A549 (cell line): ENCODE data around the gene CHMP4A. TPM values are rescaled to one million over a fixed set of nuclear protein-coding genes. Genes with fewer than 3 reads are reported as not detected.

ENCODE experiments used
- ATAC-seq, 2 experiments: fragments of 200-7000 bp in 1 of 2; fragments of >200 bp in 1 of 2; cut with Nextera tagmentation in 1 of 2; cut with Tn5 transposase in 1 of 2; 3 replicates each; pipeline versions ENCODE4 v1.8.0 to v1.9.1; 2018 to 2020; ENCODE audit warnings: mild to moderate bottlenecking in 1 of 2, moderate library complexity in 1 of 2
- CTCF ChIA-PET: fragments of 300-600 bp; sonication (Branson Sonifier 250); formaldehyde crosslinking; extraction: SDS; loops from one replicate; lab custom pipeline; 2021; ENCODE audit warnings: antibody characterized with exemption, inconsistent platforms; lab: Yijun Ruan, JAX
- POLR2A ChIA-PET: fragments of 350-600 bp; formaldehyde crosslinking; extraction: SDS; loops from one replicate; lab custom pipeline; 2021; ENCODE audit warnings: antibody characterized with exemption, inconsistent platforms; lab: Yijun Ruan, JAX
- DNase-seq, 2 experiments: peaks; one replicate each; pipeline versions ENCODE4 v3.0.0 to v3.0.0-alpha.2; 2011 to 2016; ENCODE audit warnings: low read depth in 1 of 2, low spot score in 1 of 2
- FAIRE-seq: peaks from 2 replicates; lab custom pipeline; 2011; peaks lifted over from hg19 to GRCh38; lab: Jason Lieb, UNC
- H3K27ac ChIP-seq, 2 experiments: fragments of >200 bp; sonication (Bioruptor Twin); formaldehyde crosslinking; 3 replicates each; pipeline ENCODE4 v1.5.1; 2016 to 2017
- H3K4me1 ChIP-seq: fragments of >200 bp; sonication (Bioruptor Twin); formaldehyde crosslinking; 3 replicates; pipeline ENCODE4 v1.6.1; 2016
- H3K4me2 ChIP-seq: fragments of >200 bp; sonication (Bioruptor Twin); formaldehyde crosslinking; 3 replicates; pipeline ENCODE4 v1.6.1; 2016
- H3K4me3 ChIP-seq: fragments of >200 bp; sonication (Bioruptor Twin); formaldehyde crosslinking; 3 replicates; pipeline ENCODE4 v1.5.1; 2016
- H3K9me3 ChIP-seq: fragments of >200 bp; sonication (Bioruptor Twin); formaldehyde crosslinking; 3 replicates; pipeline ENCODE4 v1.6.1; 2016
- KDM5A ChIP-seq: fragments of 200-600 bp; sonication (generic); IDR thresholded peaks from 2 replicates; pipeline ENCODE4 v1.6.1; 2016; ENCODE audit warnings: antibody characterized with exemption, mild to moderate bottlenecking
- WGBS: methylation state at CpG from one replicate; pipeline ENCODE4 v1.1.6; 2017; ENCODE audit errors: missing lambda C conversion rate; 5-methylcytosine and 5-hydroxymethylcytosine counted together
- polyA plus RNA-seq, 4 experiments: library from polyadenylated mRNA; depleted of rRNA in 3 of 4; stranded (reverse); fragments of >200 nt; fragmentation: RNase III in 1 of 4; extraction: RNeasy Plus Mini Kit Qiagen cat#74134 plus additional on column Dnase treatment in 1 of 4; gene quantifications; 2 replicates in 3 of 4; 3 replicates in 1 of 4; pipeline ENCODE4 v1.2.3, GENCODE V29; 2011 to 2017
- small RNA-seq, 6 experiments: library from RNA; depleted of rRNA; stranded (forward); fragments of <200 nt; gene quantifications; one replicate each; pipeline ENCODE3, GENCODE V24; 2012

Gene CHMP4A
- polyA plus RNA-seq, 2 of the 4 experiments (the other 2 are of a cell fraction), result 102 to 112 TPM

DNA sequence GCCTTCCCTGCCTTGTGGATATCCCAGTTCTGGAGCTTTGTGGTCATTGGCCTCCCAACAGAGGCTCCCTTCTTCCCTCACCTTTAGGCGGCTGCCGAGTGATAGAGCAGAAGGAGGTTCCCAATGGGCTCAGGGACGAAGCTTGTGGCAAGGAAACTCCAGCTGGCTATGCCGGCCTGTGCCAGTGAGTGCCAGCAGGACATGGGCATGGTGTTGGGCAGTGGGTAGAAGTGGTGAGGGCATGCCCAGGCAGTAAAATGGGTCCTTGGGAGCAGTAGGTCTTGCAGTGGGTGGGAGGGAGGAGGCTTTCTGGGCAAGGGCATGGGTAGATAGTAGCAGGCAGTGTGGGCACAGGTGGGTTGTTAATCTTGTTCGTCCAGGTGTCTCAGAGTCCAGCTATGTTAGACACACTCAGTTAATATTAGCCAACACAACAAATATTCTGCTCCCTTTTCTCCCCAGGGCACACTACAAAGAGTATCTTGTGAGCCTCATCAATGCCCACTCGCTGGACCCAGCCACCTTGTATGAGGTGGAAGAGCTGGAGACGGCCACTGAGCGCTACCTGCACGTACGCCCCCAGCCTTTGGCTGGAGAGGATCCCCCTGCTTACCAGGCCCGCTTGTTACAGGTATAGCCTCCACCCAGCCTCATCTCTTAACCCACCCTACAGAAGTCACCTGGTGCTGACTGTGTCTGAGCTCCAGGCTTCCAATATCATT, 53.4 kb downstream of the CHMP4A start:
- DNase-seq (no peak), ATAC-seq (peak in 1 of 2 experiments; percentile 8; a peak in 1 of 6 replicates), FAIRE-seq (no peak)
- peak overlapping the region in 1 of 2 experiments; percentile 79; a peak in 4 of 6 replicates for H3K27ac ChIP-seq
- no peak overlapping the region for H3K4me2 ChIP-seq
- no peak overlapping the region for H3K4me3 ChIP-seq
- TF ChIP-seq KDM5A, result no peak
- ChIA-PET POLR2A (interaction anchor here (0.6 to 2.4 kb wide), 5 partner anchors 9 to 96 kb away, joined by 3 to 16 read pairs (median 6); partner anchors contain the start of genes DCAF11, EMC9 and NRL), CTCF (interaction anchor here (0.5 to 7.0 kb wide), 34 partner anchors 13 to 1166 kb away, joined by 3 to 168 read pairs (median 5); partner anchors contain the start of genes CARMIL3, DCAF11, EMC9 and FITM1)
- peaks cover 25% of the 10 kb centered on the region for H3K4me1 ChIP-seq
- no peaks in the 10 kb centered on the region for H3K9me3 ChIP-seq
- 90% methylated on average over 11 of the region's 11 CpGs for WGBS

Small RNAs within 50 kb of the gene (small RNA-seq; reads per million reads assigned to genes)
- gene AL136295.4, result 0 to 0.08 (median 0) reads per million in 6 experiments
- 0 to 0.77 (median 0) reads per million in 6 experiments for gene CHMP4A
- gene IPO4, result 0 to 5.4 (median 0.60) reads per million in 6 experiments
- 0 to 0.08 (median 0) reads per million in 6 experiments for gene IRF9
- 0 to 7.3 (median 0) reads per million in 6 experiments for gene MDP1

Other genes with a start within 250 kb of the CHMP4A start
Only the 30 nearest of the 34 such genes appear.
- 0.45 and 0.79 TPM in 2 replicates for gene CARMIL3, start 161.5 kb downstream of the CHMP4A start, polyA plus RNA-seq (2011; rRNA removed)
- gene CARMIL3, start 161.5 kb downstream of the CHMP4A start, polyA plus RNA-seq (2017; fragmentation: RNase III; extraction: RNeasy Plus Mini Kit Qiagen cat#74134 plus additional on column Dnase treatment), result 0.60 to 0.98 TPM (median 0.94 TPM) in 3 replicates
- not detected in 2 replicates for gene CPNE6, start 141.9 kb downstream of the CHMP4A start, polyA plus RNA-seq (2011; rRNA removed)
- gene CPNE6, start 141.9 kb downstream of the CHMP4A start, polyA plus RNA-seq (2017; fragmentation: RNase III; extraction: RNeasy Plus Mini Kit Qiagen cat#74134 plus additional on column Dnase treatment), result not detected in 3 replicates
- gene PCK2, start 119.2 kb downstream of the CHMP4A start, polyA plus RNA-seq (2011; rRNA removed), result 52.1 and 60.2 TPM in 2 replicates
- 16.9 to 20.7 TPM (median 18.8 TPM) in 3 replicates for gene PCK2, start 119.2 kb downstream of the CHMP4A start, polyA plus RNA-seq (2017; fragmentation: RNase III; extraction: RNeasy Plus Mini Kit Qiagen cat#74134 plus additional on column Dnase treatment)
- 27.9 and 30.2 TPM in 2 replicates for gene DCAF11, start 98.7 kb downstream of the CHMP4A start, polyA plus RNA-seq (2011; rRNA removed)
- gene DCAF11, start 98.7 kb downstream of the CHMP4A start, polyA plus RNA-seq (2017; fragmentation: RNase III; extraction: RNeasy Plus Mini Kit Qiagen cat#74134 plus additional on column Dnase treatment), result 22.2 to 31.4 TPM (median 30.7 TPM) in 3 replicates
- gene NRL, start 98.5 kb downstream of the CHMP4A start, polyA plus RNA-seq (2011; rRNA removed), result 0.86 and 0.97 TPM in 2 replicates
- gene NRL, start 98.5 kb downstream of the CHMP4A start, polyA plus RNA-seq (2017; fragmentation: RNase III; extraction: RNeasy Plus Mini Kit Qiagen cat#74134 plus additional on column Dnase treatment), result 0.84 to 0.93 TPM (median 0.88 TPM) in 3 replicates
- gene FITM1, start 82.8 kb downstream of the CHMP4A start, polyA plus RNA-seq (2011; rRNA removed), result 0.06 TPM in 1 of 2 replicates, not detected in the other
- gene FITM1, start 82.8 kb downstream of the CHMP4A start, polyA plus RNA-seq (2017; fragmentation: RNase III; extraction: RNeasy Plus Mini Kit Qiagen cat#74134 plus additional on column Dnase treatment), result 0.36 TPM in 1 of 3 replicates, not detected in the others
- gene PSME1, start 77.3 kb downstream of the CHMP4A start, polyA plus RNA-seq (2011; rRNA removed), result 77.3 and 83.6 TPM in 2 replicates
- 124 to 139 TPM (median 134 TPM) in 3 replicates for gene PSME1, start 77.3 kb downstream of the CHMP4A start, polyA plus RNA-seq (2017; fragmentation: RNase III; extraction: RNeasy Plus Mini Kit Qiagen cat#74134 plus additional on column Dnase treatment)
- gene EMC9, start 71.9 kb downstream of the CHMP4A start, polyA plus RNA-seq (2011; rRNA removed), result 20.7 and 21.5 TPM in 2 replicates
- 46.5 to 51.7 TPM (median 48.5 TPM) in 3 replicates for gene EMC9, start 71.9 kb downstream of the CHMP4A start, polyA plus RNA-seq (2017; fragmentation: RNase III; extraction: RNeasy Plus Mini Kit Qiagen cat#74134 plus additional on column Dnase treatment)
- gene PSME2, start 66.9 kb downstream of the CHMP4A start, polyA plus RNA-seq (2011; rRNA removed), result 137 and 168 TPM in 2 replicates
- 144 to 193 TPM (median 161 TPM) in 3 replicates for gene PSME2, start 66.9 kb downstream of the CHMP4A start, polyA plus RNA-seq (2017; fragmentation: RNase III; extraction: RNeasy Plus Mini Kit Qiagen cat#74134 plus additional on column Dnase treatment)
- 5.7 and 19.1 TPM in 2 replicates for gene RNF31, start 66.0 kb downstream of the CHMP4A start, polyA plus RNA-seq (2011; rRNA removed)
- 20.2 to 25.3 TPM (median 20.8 TPM) in 3 replicates for gene RNF31, start 66.0 kb downstream of the CHMP4A start, polyA plus RNA-seq (2017; fragmentation: RNase III; extraction: RNeasy Plus Mini Kit Qiagen cat#74134 plus additional on column Dnase treatment)
- gene IRF9, start 52.2 kb downstream of the CHMP4A start, polyA plus RNA-seq (2011; rRNA removed), result 23.1 and 30.2 TPM in 2 replicates
- 14.4 to 24.2 TPM (median 19.0 TPM) in 3 replicates for gene IRF9, start 52.2 kb downstream of the CHMP4A start, polyA plus RNA-seq (2017; fragmentation: RNase III; extraction: RNeasy Plus Mini Kit Qiagen cat#74134 plus additional on column Dnase treatment)
- 1.9 and 2.8 TPM in 2 replicates for gene REC8, start 41.4 kb downstream of the CHMP4A start, polyA plus RNA-seq (2011; rRNA removed)
- 4.2 to 5.1 TPM (median 4.4 TPM) in 3 replicates for gene REC8, start 41.4 kb downstream of the CHMP4A start, polyA plus RNA-seq (2017; fragmentation: RNase III; extraction: RNeasy Plus Mini Kit Qiagen cat#74134 plus additional on column Dnase treatment)
- gene IPO4, start 24.7 kb downstream of the CHMP4A start, polyA plus RNA-seq (2011; rRNA removed), result 37.1 and 45.3 TPM in 2 replicates
- gene IPO4, start 24.7 kb downstream of the CHMP4A start, polyA plus RNA-seq (2017; fragmentation: RNase III; extraction: RNeasy Plus Mini Kit Qiagen cat#74134 plus additional on column Dnase treatment), result 86.1 to 95.8 TPM (median 91.7 TPM) in 3 replicates
- gene TM9SF1, start 18.0 kb downstream of the CHMP4A start, polyA plus RNA-seq (2011; rRNA removed), result 48.0 and 74.9 TPM in 2 replicates
- gene TM9SF1, start 18.0 kb downstream of the CHMP4A start, polyA plus RNA-seq (2017; fragmentation: RNase III; extraction: RNeasy Plus Mini Kit Qiagen cat#74134 plus additional on column Dnase treatment), result 51.5 to 62.2 TPM (median 60.1 TPM) in 3 replicates
- gene TSSK4, start 7.8 kb downstream of the CHMP4A start, polyA plus RNA-seq (2011; rRNA removed), result 0.09 TPM in 1 of 2 replicates, not detected in the other
- gene TSSK4, start 7.8 kb downstream of the CHMP4A start, polyA plus RNA-seq (2017; fragmentation: RNase III; extraction: RNeasy Plus Mini Kit Qiagen cat#74134 plus additional on column Dnase treatment), result 0.13 TPM in 1 of 3 replicates, not detected in the others
- 31.8 and 38.6 TPM in 2 replicates for gene MDP1, start 2.6 kb upstream of the CHMP4A start, polyA plus RNA-seq (2011; rRNA removed)
- 21.0 to 21.6 TPM (median 21.4 TPM) in 3 replicates for gene MDP1, start 2.6 kb upstream of the CHMP4A start, polyA plus RNA-seq (2017; fragmentation: RNase III; extraction: RNeasy Plus Mini Kit Qiagen cat#74134 plus additional on column Dnase treatment)
- 381 and 433 TPM in 2 replicates for gene NEDD8, start 18.9 kb upstream of the CHMP4A start, polyA plus RNA-seq (2011; rRNA removed)
- 561 to 594 TPM (median 589 TPM) in 3 replicates for gene NEDD8, start 18.9 kb upstream of the CHMP4A start, polyA plus RNA-seq (2017; fragmentation: RNase III; extraction: RNeasy Plus Mini Kit Qiagen cat#74134 plus additional on column Dnase treatment)
- gene GMPR2, start 19.4 kb upstream of the CHMP4A start, polyA plus RNA-seq (2011; rRNA removed), result 91.7 and 108 TPM in 2 replicates
- 64.8 to 71.2 TPM (median 70.0 TPM) in 3 replicates for gene GMPR2, start 19.4 kb upstream of the CHMP4A start, polyA plus RNA-seq (2017; fragmentation: RNase III; extraction: RNeasy Plus Mini Kit Qiagen cat#74134 plus additional on column Dnase treatment)
- gene TINF2, start 29.1 kb upstream of the CHMP4A start, polyA plus RNA-seq (2011; rRNA removed), result 51.3 and 73.0 TPM in 2 replicates
- 33.1 to 44.5 TPM (median 38.5 TPM) in 3 replicates for gene TINF2, start 29.1 kb upstream of the CHMP4A start, polyA plus RNA-seq (2017; fragmentation: RNase III; extraction: RNeasy Plus Mini Kit Qiagen cat#74134 plus additional on column Dnase treatment)
- 0.61 and 1.7 TPM in 2 replicates for gene TGM1, start 49.7 kb upstream of the CHMP4A start, polyA plus RNA-seq (2011; rRNA removed)
- 1.3 to 1.8 TPM (median 1.4 TPM) in 3 replicates for gene TGM1, start 49.7 kb upstream of the CHMP4A start, polyA plus RNA-seq (2017; fragmentation: RNase III; extraction: RNeasy Plus Mini Kit Qiagen cat#74134 plus additional on column Dnase treatment)
- gene RABGGTA, start 58.1 kb upstream of the CHMP4A start, polyA plus RNA-seq (2011; rRNA removed), result 18.6 and 22.4 TPM in 2 replicates
- gene RABGGTA, start 58.1 kb upstream of the CHMP4A start, polyA plus RNA-seq (2017; fragmentation: RNase III; extraction: RNeasy Plus Mini Kit Qiagen cat#74134 plus additional on column Dnase treatment), result 17.2 to 23.1 TPM (median 21.9 TPM) in 3 replicates
- gene DHRS1, start 86.3 kb upstream of the CHMP4A start, polyA plus RNA-seq (2011; rRNA removed), result 17.4 and 17.9 TPM in 2 replicates
- 13.8 to 15.2 TPM (median 15.1 TPM) in 3 replicates for gene DHRS1, start 86.3 kb upstream of the CHMP4A start, polyA plus RNA-seq (2017; fragmentation: RNase III; extraction: RNeasy Plus Mini Kit Qiagen cat#74134 plus additional on column Dnase treatment)
- 16.5 and 23.6 TPM in 2 replicates for gene NOP9, start 86.4 kb upstream of the CHMP4A start, polyA plus RNA-seq (2011; rRNA removed)
- gene NOP9, start 86.4 kb upstream of the CHMP4A start, polyA plus RNA-seq (2017; fragmentation: RNase III; extraction: RNeasy Plus Mini Kit Qiagen cat#74134 plus additional on column Dnase treatment), result 23.0 to 24.5 TPM (median 24.2 TPM) in 3 replicates
- gene CIDEB, start 94.5 kb upstream of the CHMP4A start, polyA plus RNA-seq (2011; rRNA removed), result 0.31 and 0.32 TPM in 2 replicates
- 0.33 to 0.99 TPM (median 0.79 TPM) in 3 replicates for gene CIDEB, start 94.5 kb upstream of the CHMP4A start, polyA plus RNA-seq (2017; fragmentation: RNase III; extraction: RNeasy Plus Mini Kit Qiagen cat#74134 plus additional on column Dnase treatment)
- 5.8 and 7.6 TPM in 2 replicates for gene LTB4R2, start 96.7 kb upstream of the CHMP4A start, polyA plus RNA-seq (2011; rRNA removed)
- 8.4 to 9.9 TPM (median 8.6 TPM) in 3 replicates for gene LTB4R2, start 96.7 kb upstream of the CHMP4A start, polyA plus RNA-seq (2017; fragmentation: RNase III; extraction: RNeasy Plus Mini Kit Qiagen cat#74134 plus additional on column Dnase treatment)
- gene LTB4R, start 98.0 kb upstream of the CHMP4A start, polyA plus RNA-seq (2011; rRNA removed), result 10.2 and 13.2 TPM in 2 replicates
- 8.3 to 9.4 TPM (median 8.3 TPM) in 3 replicates for gene LTB4R, start 98.0 kb upstream of the CHMP4A start, polyA plus RNA-seq (2017; fragmentation: RNase III; extraction: RNeasy Plus Mini Kit Qiagen cat#74134 plus additional on column Dnase treatment)
- not detected in 2 replicates for gene ADCY4, start 121.6 kb upstream of the CHMP4A start, polyA plus RNA-seq (2011; rRNA removed)
- not detected in 3 replicates for gene ADCY4, start 121.6 kb upstream of the CHMP4A start, polyA plus RNA-seq (2017; fragmentation: RNase III; extraction: RNeasy Plus Mini Kit Qiagen cat#74134 plus additional on column Dnase treatment)
- not detected in 2 replicates for gene RIPK3, start 126.5 kb upstream of the CHMP4A start, polyA plus RNA-seq (2011; rRNA removed)
- gene RIPK3, start 126.5 kb upstream of the CHMP4A start, polyA plus RNA-seq (2017; fragmentation: RNase III; extraction: RNeasy Plus Mini Kit Qiagen cat#74134 plus additional on column Dnase treatment), result not detected in 3 replicates
- 0.32 and 0.62 TPM in 2 replicates for gene NFATC4, start 154.7 kb upstream of the CHMP4A start, polyA plus RNA-seq (2011; rRNA removed)
- gene NFATC4, start 154.7 kb upstream of the CHMP4A start, polyA plus RNA-seq (2017; fragmentation: RNase III; extraction: RNeasy Plus Mini Kit Qiagen cat#74134 plus additional on column Dnase treatment), result 0.04 to 0.25 TPM (median 0.10 TPM) in 3 replicates
- 0.44 and 0.60 TPM in 2 replicates for gene NYNRIN, start 185.5 kb upstream of the CHMP4A start, polyA plus RNA-seq (2011; rRNA removed)
- 0.17 to 0.29 TPM (median 0.19 TPM) in 3 replicates for gene NYNRIN, start 185.5 kb upstream of the CHMP4A start, polyA plus RNA-seq (2017; fragmentation: RNase III; extraction: RNeasy Plus Mini Kit Qiagen cat#74134 plus additional on column Dnase treatment)